ENCODE data around the gene CRIM1. TPM values are rescaled to one million over a fixed set of nuclear protein-coding genes. Genes with fewer than 3 reads are reported as not detected.

The CRIM1 gene
- total RNA-seq, 1 experiment from 2014 or later, result 46.5 TPM

- Histone ChIP-seq H3K36me3 (ENCODE audit: insufficient read depth, low read length, poor library complexity, severe bottlenecking) (no peaks in the 10 kb centered on the region), H3K27me3 (replicated peaks; ENCODE audit: insufficient read depth, low read depth, low read length, poor library complexity) (no peaks in the 10 kb centered on the region), H3K27ac (ENCODE audit: low read depth, low read length, poor library complexity, severe bottlenecking) (no peak overlapping the region), H3K4me1 (ENCODE audit: insufficient read depth, low read length, poor library complexity, severe bottlenecking) (no peaks in the 10 kb centered on the region), H3K4me3 (ENCODE audit: low read depth, low read length, poor library complexity, severe bottlenecking) (no peak overlapping the region), H3K9me3 (ENCODE audit: low read depth, low read length, poor library complexity, severe bottlenecking) (no peaks in the 10 kb centered on the region)
- no TSS peak for BruUV-seq (replicated peaks)
- DNase-seq (ENCODE audit: low spot score), result no peak
- intact Hi-C loops (cut with micrococcal nuclease; ENCODE audit: unreplicated experiment), result no loop called here
- TF ChIP-seq EZH2 (IDR thresholded peaks at IDR 0.05; ENCODE audit: borderline replicate concordance, low read depth, low read length, poor library complexity, severe bottlenecking) (no peak), CTCF (conservative IDR thresholded peaks at IDR 0.05; ENCODE audit: low read depth, low read length) (no peak)
- POLR2A ChIA-PET (ENCODE audit: low non-redundant PET), result no interaction called here
- CTCF ChIA-PET, result no interaction called here
Observed at GRCh38 chr2:36539631-36540030, 184.1 kb downstream of the CRIM1 start.

GRCh38 chr2:36540986-36541754 lies 185.6 kb downstream of the CRIM1 start:
- Histone ChIP-seq H3K4me1 (ENCODE audit: insufficient read depth, low read length, poor library complexity, severe bottlenecking) (no peaks in the 10 kb centered on the region), H3K36me3 (ENCODE audit: insufficient read depth, low read length, poor library complexity, severe bottlenecking) (no peaks in the 10 kb centered on the region), H3K4me3 (ENCODE audit: low read depth, low read length, poor library complexity, severe bottlenecking) (no peak overlapping the region), H3K27ac (ENCODE audit: low read depth, low read length, poor library complexity, severe bottlenecking) (no peak overlapping the region), H3K9me3 (ENCODE audit: low read depth, low read length, poor library complexity, severe bottlenecking) (no peaks in the 10 kb centered on the region), H3K27me3 (replicated peaks; ENCODE audit: insufficient read depth, low read depth, low read length, poor library complexity) (no peaks in the 10 kb centered on the region)
- intact Hi-C loops (cut with micrococcal nuclease; ENCODE audit: unreplicated experiment), result no loop called here
- POLR2A ChIA-PET (ENCODE audit: low non-redundant PET), result interaction anchor here (0.6 kb wide), 1 partner anchor 17 kb away, joined by 4 read pairs; no protein-coding TSS in a partner anchor
- DNase-seq (ENCODE audit: low spot score), result no peak
- no TSS peak for BruUV-seq (replicated peaks)
- CTCF ChIA-PET, result no interaction called here
- TF ChIP-seq EZH2 (IDR thresholded peaks at IDR 0.05; ENCODE audit: borderline replicate concordance, low read depth, low read length, poor library complexity, severe bottlenecking) (no peak), CTCF (conservative IDR thresholded peaks at IDR 0.05; ENCODE audit: low read depth, low read length) (no peak)

- ChIA-PET CTCF (no interaction called here), POLR2A (ENCODE audit: low non-redundant PET) (interaction anchor here (0.6 kb wide), 1 partner anchor 16 kb away, joined by 4 read pairs; no protein-coding TSS in a partner anchor)
- H3K27me3 ChIP-seq (replicated peaks; ENCODE audit: insufficient read depth, low read depth, low read length, poor library complexity), result no peaks in the 10 kb centered on the region
- H3K36me3 ChIP-seq (ENCODE audit: insufficient read depth, low read length, poor library complexity, severe bottlenecking), result peaks cover under 1% of the 10 kb centered on the region
- no peaks in the 10 kb centered on the region for H3K9me3 ChIP-seq (ENCODE audit: low read depth, low read length, poor library complexity, severe bottlenecking)
- H3K4me3 ChIP-seq (ENCODE audit: low read depth, low read length, poor library complexity, severe bottlenecking), result no peak overlapping the region
- TF ChIP-seq CTCF (conservative IDR thresholded peaks at IDR 0.05; ENCODE audit: low read depth, low read length) (no peak), EZH2 (IDR thresholded peaks at IDR 0.05; ENCODE audit: borderline replicate concordance, low read depth, low read length, poor library complexity, severe bottlenecking) (no peak)
- no peak for DNase-seq (ENCODE audit: low spot score)
- no TSS peak for BruUV-seq (replicated peaks)
- no peaks in the 10 kb centered on the region for H3K4me1 ChIP-seq (ENCODE audit: insufficient read depth, low read length, poor library complexity, severe bottlenecking)
- no peak overlapping the region for H3K27ac ChIP-seq (ENCODE audit: low read depth, low read length, poor library complexity, severe bottlenecking)
- intact Hi-C loops (cut with micrococcal nuclease; ENCODE audit: unreplicated experiment), result no loop called here
Observed at GRCh38 chr2:36541891-36542595, 186.5 kb downstream of the CRIM1 start.

Data from A673 (cell line).